CD4-positive, alpha-beta T cell treated with Interleukin-12 subunit alpha and Interleukin-12 subunit beta, for 1 hour (primary cell): ENCODE data around the gene POLRMT.
"Not testable (repeated sequence)": the region's sequence is repeated elsewhere in the genome, so short reads cannot be mapped to it uniquely, and the experiment has no call there.

ENCODE experiments used
- DNase-seq: peaks from one replicate; pipeline ENCODE4 v3.0.0-alpha.2; 2020

The POLRMT gene

DNA sequence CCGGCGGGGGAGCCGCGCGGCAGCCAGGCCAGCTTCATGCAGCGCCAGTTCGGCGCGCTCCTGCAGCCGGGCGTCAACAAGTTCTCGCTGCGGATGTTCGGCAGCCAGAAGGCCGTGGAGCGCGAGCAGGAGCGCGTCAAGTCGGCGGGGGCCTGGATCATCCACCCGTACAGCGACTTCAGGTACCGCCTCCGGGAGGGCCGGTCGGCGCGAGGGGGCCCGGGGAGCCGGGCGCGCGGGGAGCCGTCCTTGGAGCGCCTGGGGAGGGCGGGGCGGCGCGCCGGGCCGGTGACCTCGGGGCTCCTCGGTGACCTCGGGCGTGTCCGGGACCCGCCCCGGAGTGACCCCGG, 43.0 kb downstream of the POLRMT start:
- peak; percentile 36 for DNase-seq

GRCh38 chr19:589693-590395, 43.5 kb downstream of the POLRMT start, which contains the start of gene HCN2:
Gene HCN2, plus strand, starts transcription at chr19:589881. Its CDS starts 65 bp downstream, at chr19:589946.
- DNase-seq, result no peak

- no peak for DNase-seq
Observed at GRCh38 chr19:588741-589692, 44.3 kb downstream of the POLRMT start.

DNA sequence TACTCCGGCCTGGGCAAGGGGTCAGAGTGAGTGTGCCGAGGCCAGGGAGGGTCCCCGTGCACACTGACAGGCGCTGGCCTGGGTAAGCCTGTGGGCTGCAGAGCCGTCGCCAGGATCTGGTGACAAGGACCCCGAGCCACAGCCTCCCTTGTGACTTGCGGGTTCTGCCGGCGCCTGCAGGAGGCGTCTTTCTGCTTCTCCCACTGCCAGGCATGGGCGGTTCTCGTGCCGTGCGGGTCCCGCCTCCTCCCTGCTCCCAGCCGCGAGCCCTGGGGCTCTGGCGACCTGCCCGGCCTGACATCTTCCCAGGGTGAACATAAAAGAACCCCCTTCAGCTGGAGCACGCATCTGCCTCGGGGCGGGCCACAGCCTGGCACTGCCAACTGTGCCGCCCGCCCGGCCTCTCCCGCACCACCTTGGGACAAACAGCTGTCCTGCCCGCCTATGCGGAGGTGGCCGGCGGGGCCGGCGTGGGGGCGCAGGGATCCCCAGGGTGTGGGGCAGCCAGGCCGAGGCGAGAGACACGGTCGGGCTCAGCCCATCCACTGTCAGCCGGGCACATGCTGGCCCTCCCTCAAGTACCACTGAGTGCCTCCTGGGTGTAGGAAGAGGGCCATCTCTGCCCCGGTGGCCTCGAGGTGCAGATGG, 45.1 kb downstream of the POLRMT start:
- DNase-seq, result peak; percentile 74

GRCh38 chr19:585551-586110, 47.7 kb downstream of the POLRMT start:
- DNase-seq, result no peak

- DNase-seq, result not testable (repeated sequence)
Observed at GRCh38 chr19:585146-585545, 48.2 kb downstream of the POLRMT start.

GRCh38 chr19:584240-585001, 48.9 kb downstream of the POLRMT start:
- DNase-seq, result peak; percentile 73

DNA sequence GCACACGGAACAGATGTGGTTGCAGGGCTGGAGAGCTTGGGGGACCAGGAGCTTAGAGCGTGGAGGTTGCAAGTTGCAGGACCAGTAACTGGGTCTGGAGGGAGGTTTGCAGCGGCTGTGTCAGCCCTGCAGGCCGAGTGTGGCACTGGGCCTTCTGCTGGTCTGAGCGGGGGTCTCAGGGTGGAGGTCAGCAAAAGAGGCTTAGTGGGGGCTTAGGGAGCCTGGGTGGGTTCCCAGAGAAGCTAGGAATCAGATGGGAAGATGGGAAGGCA, 49.4 kb downstream of the POLRMT start:
- DNase-seq, result no peak

GRCh38 chr19:583198-583967, 50.0 kb downstream of the POLRMT start:
- DNase-seq, result no peak

GRCh38 chr19:582497-583197, 50.7 kb downstream of the POLRMT start:
- no peak for DNase-seq

- DNase-seq, result no peak
Observed at GRCh38 chr19:581399-582111, 51.8 kb downstream of the POLRMT start.

DNA sequence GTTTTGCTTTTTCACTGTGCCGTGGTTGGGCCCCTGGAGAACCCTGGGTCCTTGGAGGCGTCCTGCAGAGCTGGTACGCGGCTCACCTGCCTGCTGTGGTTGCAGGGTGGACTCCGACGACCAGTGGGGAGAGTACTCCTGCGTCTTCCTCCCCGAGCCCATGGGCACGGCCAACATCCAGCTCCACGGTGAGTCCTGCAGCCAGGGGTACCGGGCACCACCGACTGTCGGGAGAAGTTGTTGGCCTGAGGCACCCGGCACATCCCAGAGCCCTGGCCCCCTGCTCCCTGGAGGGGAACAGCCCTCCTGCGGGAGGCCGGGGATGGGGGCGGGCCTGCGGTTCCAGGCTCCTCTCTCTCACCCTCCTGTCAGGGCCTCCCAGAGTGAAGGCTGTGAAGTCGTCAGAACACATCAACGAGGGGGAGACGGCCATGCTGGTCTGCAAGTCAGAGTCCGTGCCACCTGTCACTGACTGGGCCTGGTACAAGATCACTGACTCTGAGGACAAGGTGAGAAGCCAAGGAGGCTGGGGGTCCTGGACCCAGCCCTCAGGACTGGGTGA, 53.0 kb downstream of the POLRMT start:
- no peak for DNase-seq

DNA sequence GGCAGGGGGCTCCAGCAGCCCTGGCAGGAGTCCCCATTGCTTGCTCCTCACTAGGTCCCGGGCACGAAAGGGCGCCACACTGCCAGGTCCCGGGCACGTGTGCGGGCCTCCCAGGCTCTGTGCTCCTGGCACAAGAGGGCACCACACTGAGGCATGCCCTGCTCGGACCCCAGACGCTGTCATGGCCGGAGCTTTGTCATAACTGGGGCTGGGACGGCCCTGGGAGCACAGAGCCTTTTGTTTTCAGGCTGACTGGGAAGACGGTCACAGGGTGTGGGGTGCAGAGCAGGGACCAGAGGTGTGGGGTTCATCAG, 53.5 kb downstream of the POLRMT start:
- DNase-seq, result no peak

- no peak for DNase-seq
Observed at GRCh38 chr19:579111-579841, 54.1 kb downstream of the POLRMT start.

DNA sequence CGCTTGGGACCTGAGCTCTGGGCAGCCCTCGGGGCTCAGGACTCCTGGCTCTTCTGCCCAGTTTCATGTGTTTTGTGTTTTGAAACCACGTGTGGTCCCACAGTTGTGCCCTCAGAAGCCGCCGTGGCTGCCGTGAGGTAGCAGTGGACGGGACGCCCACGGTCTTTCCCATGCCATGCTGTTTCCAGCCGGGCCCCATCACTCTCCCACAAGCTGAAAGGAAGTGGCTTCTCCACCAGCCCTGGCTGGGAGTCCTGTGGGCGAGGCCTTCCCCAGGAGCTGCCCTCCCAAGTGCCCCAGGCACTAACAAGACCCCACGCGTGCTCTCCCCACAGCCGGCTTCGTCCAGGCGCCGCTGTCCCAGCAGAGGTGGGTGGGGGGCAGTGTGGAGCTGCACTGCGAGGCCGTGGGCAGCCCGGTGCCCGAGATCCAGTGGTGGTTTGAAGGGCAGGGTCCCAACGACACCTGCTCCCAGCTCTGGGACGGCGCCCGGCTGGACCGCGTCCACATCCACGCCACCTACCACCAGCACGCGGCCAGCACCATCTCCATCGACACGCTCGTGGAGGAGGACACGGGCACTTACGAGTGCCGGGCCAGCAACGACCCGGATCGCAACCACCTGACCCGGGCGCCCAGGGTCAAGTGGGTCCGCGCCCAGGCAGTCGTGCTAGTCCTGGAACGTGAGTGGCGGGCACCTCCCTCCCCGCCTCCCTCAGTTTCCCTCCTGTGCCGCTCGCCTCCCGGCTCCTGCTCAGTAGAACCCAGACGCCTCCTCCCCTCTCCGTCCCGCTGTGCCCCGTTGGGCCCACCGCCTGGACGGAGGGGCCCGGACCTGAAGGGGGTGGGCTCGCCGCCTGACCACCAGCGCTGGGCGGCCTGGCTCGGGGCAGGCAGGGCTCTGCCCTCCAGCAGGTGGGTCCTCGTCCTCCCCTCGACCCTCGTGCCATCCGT, 55.6 kb downstream of the POLRMT start:
- DNase-seq, result no peak

DNA sequence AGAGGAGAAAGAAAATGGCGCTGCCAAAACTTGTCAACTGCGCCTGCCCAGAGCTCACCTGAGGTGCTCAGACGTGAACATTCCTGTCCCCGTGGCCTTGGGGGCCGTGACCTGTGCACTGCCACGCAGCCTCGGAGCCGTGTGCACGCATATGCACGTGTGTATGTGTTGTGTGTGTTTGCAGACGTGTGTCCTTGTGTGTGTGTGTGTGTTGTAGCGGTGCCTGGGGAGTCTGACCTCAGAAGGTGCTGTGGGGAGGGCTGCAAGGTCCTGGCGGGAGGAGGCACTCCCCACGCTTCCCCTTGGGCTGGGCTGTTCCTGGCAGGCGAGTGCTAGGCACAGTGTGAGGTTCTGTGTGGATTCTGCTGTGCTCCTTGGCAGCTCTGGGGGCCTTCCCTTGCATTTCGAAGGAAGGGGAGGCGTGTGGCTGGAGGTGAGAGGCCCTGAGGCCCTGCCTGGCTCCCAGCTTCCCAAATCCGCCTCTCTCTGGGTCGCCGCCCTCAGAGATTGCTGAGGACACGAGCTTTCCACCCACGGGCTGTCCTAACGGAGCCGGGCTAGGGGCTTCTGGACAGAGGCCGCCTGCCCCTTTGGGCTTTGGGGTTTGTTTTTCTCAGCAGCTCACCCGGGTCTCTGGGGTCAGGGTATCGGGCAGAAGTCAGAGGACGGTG, 56.4 kb downstream of the POLRMT start:
- DNase-seq, result no peak

DNA sequence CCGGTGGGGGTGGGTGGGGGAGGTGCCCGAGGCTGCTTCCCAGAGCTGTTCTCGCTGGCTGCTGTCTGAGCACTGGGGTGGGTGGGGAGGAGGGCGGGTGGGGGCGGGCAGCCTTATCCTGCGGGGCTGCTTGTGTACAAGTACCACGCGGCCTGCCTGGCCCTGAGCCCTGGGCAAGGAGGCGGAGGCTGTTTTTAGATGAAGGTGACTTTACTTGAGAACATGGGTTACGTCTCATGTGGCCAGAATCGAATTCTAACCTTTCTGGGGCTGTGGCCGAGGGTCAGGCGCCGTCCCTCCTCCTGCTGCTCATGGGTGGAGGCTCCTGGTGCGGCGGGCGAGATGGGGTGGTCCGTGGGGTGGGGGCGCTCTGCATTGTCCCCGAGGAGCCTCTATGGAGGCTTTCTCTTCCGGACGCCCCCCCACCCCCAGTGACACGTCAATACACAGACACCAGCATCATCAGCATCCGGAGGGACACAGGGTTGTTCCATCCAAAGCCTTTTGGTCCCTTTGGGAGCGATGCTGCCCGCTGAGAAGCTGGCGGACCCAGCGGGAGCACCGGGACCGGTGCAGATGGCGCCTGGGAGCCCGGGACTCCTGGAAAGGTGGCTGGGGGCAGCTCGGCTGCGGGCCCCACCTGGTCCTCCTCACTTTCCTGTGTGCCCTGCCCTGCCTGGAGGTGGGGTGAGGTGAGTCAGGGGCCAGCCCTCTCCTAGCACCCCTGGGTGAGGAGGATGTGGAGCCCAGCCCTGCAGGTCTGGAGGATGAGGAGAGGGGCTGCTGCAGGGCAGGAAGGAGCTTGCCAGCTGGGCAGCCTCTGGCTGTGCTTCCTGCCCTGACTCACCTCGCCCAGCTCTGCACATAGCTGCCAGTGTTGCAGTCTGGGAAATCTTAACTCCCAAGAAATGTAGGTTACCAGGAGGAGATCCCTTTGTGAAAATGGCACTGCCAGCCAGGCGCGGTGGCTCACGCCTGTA, 57.5 kb downstream of the POLRMT start:
- no peak for DNase-seq
